K562 (cell line): Measurements from ENCODE around the gene GINS3. TPM values are rescaled to one million over a fixed set of nuclear protein-coding genes. Genes with fewer than 3 reads are reported as not detected.

Experiments
- FOXK1 ChIP-seq: sonication (generic); formaldehyde crosslinking; IDR thresholded peaks from 2 replicates; pipeline ENCODE4 v1.8.0; 2022; ENCODE audit warnings: missing genetic modification reagents, mild to moderate bottlenecking, borderline replicate concordance
- RERE ChIP-seq: sonication (generic); formaldehyde crosslinking; IDR thresholded peaks from 2 replicates; pipeline ENCODE4 v1.8.0; 2023; ENCODE audit warnings: missing genetic modification reagents, mild to moderate bottlenecking, borderline replicate concordance
- RUNX1 ChIP-seq: sonication (generic); IDR thresholded peaks from 2 replicates; pipeline ENCODE4 v1.6.1; 2016; ENCODE audit warnings: antibody characterized with exemption, low read depth
- ZMIZ1 ChIP-seq, 2 experiments: fragments of 150-350 bp in 1 of 2; IDR thresholded peaks; 2 replicates each; pipeline ENCODE4 v1.6.1; 2012 to 2016; ENCODE audit warnings: low read depth in 2 of 2, low read length in 2 of 2, mild to moderate bottlenecking in 1 of 2, moderate library complexity in 1 of 2
- ZNF23 ChIP-seq: fragments of 250-450 bp; sonication (Bioruptor Pico); IDR thresholded peaks from 2 replicates; pipeline ENCODE4 v1.4.0; 2020; ENCODE audit warnings: mild to moderate bottlenecking
- ZNF407 ChIP-seq: fragments of 450-650 bp; IDR thresholded peaks from 2 replicates; pipeline ENCODE4 v1.6.1; 2016; ENCODE audit warnings: low read depth
- ZNF584 ChIP-seq: fragments of 200-800 bp; sonication (Bioruptor generic); IDR thresholded peaks from 2 replicates; pipeline ENCODE4 v1.6.1; 2016; ENCODE audit warnings: low read depth, mild to moderate bottlenecking, missing genetic modification characterization, missing compliant biosample characterization
- polyA plus RNA-seq, 8 experiments: library from polyadenylated mRNA; depleted of rRNA in 4 of 8; stranded (reverse) in 5 of 8; unstranded in 3 of 8; fragments of >200 nt; fragmentation: Nextera tagmentation in 2 of 8; fragmentation: Illumina TruSeq in 1 of 8; extraction: Ambion mirVana in 2 of 8; extraction: Trizol in 1 of 8; gene quantifications; 2 replicates each; pipeline versions ENCODE4 v1.2.1 to v1.2.3, GENCODE V29; 2011 to 2014; ENCODE audit warnings: inconsistent platforms in 1 of 8, missing spikeins in 1 of 8
- total RNA-seq, 7 experiments: library from RNA; depleted of rRNA in 6 of 7; stranded (reverse); fragments of >200 nt in 6 of 7; fragmentation: Illumina TruSeq in 2 of 7; extraction: Trizol in 2 of 7; gene quantifications; 2 replicates each; pipeline versions ENCODE4 v1.2.1 to v1.2.3, GENCODE V29; 2011 to 2021; ENCODE audit warnings: low replicate concordance in 1 of 7

GINS3 gene
- total and polyA plus RNA-seq, 9 of the 15 experiments (the other 6 are each of a cell fraction or from before 2014, with no cell fraction given): 17.8 to 31.9 (median 25.4) TPM

GRCh38 chr16:58360041-58360634 lies 32.1 kb upstream of the GINS3 start (continued):
- TF ChIP-seq RERE (CRISPR knock-in tag): no peak
- TF ChIP-seq FOXK1 (CRISPR knock-in tag): no peak
- no peak for TF ChIP-seq ZNF584 (CRISPR knock-in tag)
- no peak for TF ChIP-seq ZMIZ1 (IDR thresholded peaks at IDR 0.05; ENCODE audit: low read depth in 2 of 2, low read length in 2 of 2)
- no peak for TF ChIP-seq RUNX1
- TF ChIP-seq ZNF407: no peak
- TF ChIP-seq ZNF23 (CRISPR knock-in tag): no peak
